ENCODE measurements around the gene SDHC. TPM values are rescaled to one million over a fixed set of nuclear protein-coding genes. Genes with fewer than 3 reads are reported as not detected.
A peak's percentile ranks its signal among the peaks of the same experiment; 100 is the strongest.
"Not testable (repeated sequence)": the region's sequence is repeated elsewhere in the genome, so short reads cannot be mapped to it uniquely, and the experiment has no call there.

SDHC gene
- total and polyA plus RNA-seq, 9 donors: 20.2 to 145 (median 131) TPM

GRCh38 chr1:161397038-161397437 lies 82.9 kb downstream of the SDHC start:
- WGBS (ENCODE audit: insufficient coverage): 100% methylated on average over 3 of the region's 8 CpGs
- H3K9me3 ChIP-seq (replicated peaks; ENCODE audit: control insufficient read depth, low read depth, low read length); H3K36me3 ChIP-seq (ENCODE audit: control insufficient read depth, insufficient read depth, low read length); H3K27me3 ChIP-seq (ENCODE audit: control insufficient read depth, insufficient read depth, low read length); H3K27ac ChIP-seq (ENCODE audit: low read length); DNase-seq; H3K4me3 ChIP-seq (ENCODE audit: low read length): not testable (repeated sequence)
- H3K4me1 ChIP-seq (ENCODE audit: control insufficient read depth, insufficient read depth, low read length): peaks cover 11% of the 10 kb centered on the region

GRCh38 chr1:161398900-161399256 lies 84.7 kb downstream of the SDHC start:
- Histone ChIP-seq H3K9me3 (replicated peaks; ENCODE audit: control insufficient read depth, low read depth, low read length) (no peaks in the 10 kb centered on the region), H3K27me3 (ENCODE audit: control insufficient read depth, insufficient read depth, low read length) (peaks cover 1% of the 10 kb centered on the region), H3K27ac (ENCODE audit: low read length) (peak overlapping the region; percentile 100), H3K36me3 (ENCODE audit: control insufficient read depth, insufficient read depth, low read length) (no peaks in the 10 kb centered on the region), H3K4me3 (ENCODE audit: low read length) (peak overlapping the region; percentile 93), H3K4me1 (ENCODE audit: control insufficient read depth, insufficient read depth, low read length) (peaks cover 11% of the 10 kb centered on the region)
- 3% methylated on average over 15 of the region's 17 CpGs for WGBS (ENCODE audit: insufficient coverage)
- DNase-seq: no peak

GRCh38 chr1:161399257-161399998 lies 85.2 kb downstream of the SDHC start:
- no peaks in the 10 kb centered on the region for H3K36me3 ChIP-seq (ENCODE audit: control insufficient read depth, insufficient read depth, low read length)
- peaks cover 4% of the 10 kb centered on the region for H3K27me3 ChIP-seq (ENCODE audit: control insufficient read depth, insufficient read depth, low read length)
- WGBS (ENCODE audit: insufficient coverage): under 1% methylated on average over 53 of the region's 53 CpGs
- H3K4me1 ChIP-seq (ENCODE audit: control insufficient read depth, insufficient read depth, low read length): peaks cover 11% of the 10 kb centered on the region
- H3K9me3 ChIP-seq (replicated peaks; ENCODE audit: control insufficient read depth, low read depth, low read length): no peaks in the 10 kb centered on the region
- H3K27ac ChIP-seq (ENCODE audit: low read length): peak overlapping the region; percentile 100
- DNase-seq: peak; percentile 98
- peak overlapping the region; percentile 93 for H3K4me3 ChIP-seq (ENCODE audit: low read length)

GRCh38 chr1:161402446-161402845 lies 88.3 kb downstream of the SDHC start:
- WGBS (ENCODE audit: insufficient coverage): 100% methylated on average over 2 of the region's 3 CpGs
- DNase-seq: no peak
- no peak overlapping the region for H3K27ac ChIP-seq (ENCODE audit: low read length)
- H3K4me3 ChIP-seq (ENCODE audit: low read length): no peak overlapping the region
- no peaks in the 10 kb centered on the region for H3K9me3 ChIP-seq (replicated peaks; ENCODE audit: control insufficient read depth, low read depth, low read length)
- peaks cover 4% of the 10 kb centered on the region for H3K27me3 ChIP-seq (ENCODE audit: control insufficient read depth, insufficient read depth, low read length)
- peaks cover 11% of the 10 kb centered on the region for H3K4me1 ChIP-seq (ENCODE audit: control insufficient read depth, insufficient read depth, low read length)
- no peaks in the 10 kb centered on the region for H3K36me3 ChIP-seq (ENCODE audit: control insufficient read depth, insufficient read depth, low read length)

- peaks cover 4% of the 10 kb centered on the region for H3K27me3 ChIP-seq (ENCODE audit: control insufficient read depth, insufficient read depth, low read length)
- DNase-seq: no peak
- H3K9me3 ChIP-seq (replicated peaks; ENCODE audit: control insufficient read depth, low read depth, low read length): no peaks in the 10 kb centered on the region
- H3K36me3 ChIP-seq (ENCODE audit: control insufficient read depth, insufficient read depth, low read length): no peaks in the 10 kb centered on the region
- H3K4me1 ChIP-seq (ENCODE audit: control insufficient read depth, insufficient read depth, low read length): peaks cover 6% of the 10 kb centered on the region
- no peak overlapping the region for H3K27ac ChIP-seq (ENCODE audit: low read length)
- H3K4me3 ChIP-seq (ENCODE audit: low read length): no peak overlapping the region
- 50% methylated on average over 8 of the region's 11 CpGs for WGBS (ENCODE audit: insufficient coverage)
These were observed 89.9 kb downstream of the SDHC start for GRCh38 chr1:161404051-161404597.

- H3K36me3 ChIP-seq (ENCODE audit: control insufficient read depth, insufficient read depth, low read length); H3K27me3 ChIP-seq (ENCODE audit: control insufficient read depth, insufficient read depth, low read length); H3K27ac ChIP-seq (ENCODE audit: low read length); H3K9me3 ChIP-seq (replicated peaks; ENCODE audit: control insufficient read depth, low read depth, low read length); H3K4me1 ChIP-seq (ENCODE audit: control insufficient read depth, insufficient read depth, low read length); DNase-seq; H3K4me3 ChIP-seq (ENCODE audit: low read length): not testable (repeated sequence)
- 96% methylated on average over 14 of the region's 17 CpGs for WGBS (ENCODE audit: insufficient coverage)
These were observed 92.4 kb downstream of the SDHC start for GRCh38 chr1:161406551-161406950.

- WGBS (ENCODE audit: insufficient coverage): 68% methylated on average over 4 of the region's 6 CpGs
- Histone ChIP-seq H3K9me3 (replicated peaks; ENCODE audit: control insufficient read depth, low read depth, low read length) (no peaks in the 10 kb centered on the region), H3K4me3 (ENCODE audit: low read length) (no peak overlapping the region), H3K27me3 (ENCODE audit: control insufficient read depth, insufficient read depth, low read length) (peaks cover 4% of the 10 kb centered on the region), H3K27ac (ENCODE audit: low read length) (no peak overlapping the region), H3K4me1 (ENCODE audit: control insufficient read depth, insufficient read depth, low read length) (no peaks in the 10 kb centered on the region), H3K36me3 (ENCODE audit: control insufficient read depth, insufficient read depth, low read length) (no peaks in the 10 kb centered on the region)
- no peak for DNase-seq
These were observed 93.3 kb downstream of the SDHC start for GRCh38 chr1:161407451-161407985.

- no peak for DNase-seq
- no peak overlapping the region for H3K27ac ChIP-seq (ENCODE audit: low read length)
- H3K9me3 ChIP-seq (replicated peaks; ENCODE audit: control insufficient read depth, low read depth, low read length): no peaks in the 10 kb centered on the region
- H3K4me1 ChIP-seq (ENCODE audit: control insufficient read depth, insufficient read depth, low read length): no peaks in the 10 kb centered on the region
- H3K4me3 ChIP-seq (ENCODE audit: low read length): no peak overlapping the region
- 67% methylated on average over 1 of the region's 3 CpGs for WGBS (ENCODE audit: insufficient coverage)
- no peaks in the 10 kb centered on the region for H3K36me3 ChIP-seq (ENCODE audit: control insufficient read depth, insufficient read depth, low read length)
- H3K27me3 ChIP-seq (ENCODE audit: control insufficient read depth, insufficient read depth, low read length): peaks cover 4% of the 10 kb centered on the region
These were observed 94.4 kb downstream of the SDHC start for GRCh38 chr1:161408429-161409052.

GRCh38 chr1:161409848-161410635 lies 95.9 kb downstream of the SDHC start:
- not testable (repeated sequence) for H3K4me1 ChIP-seq (ENCODE audit: control insufficient read depth, insufficient read depth, low read length); H3K36me3 ChIP-seq (ENCODE audit: control insufficient read depth, insufficient read depth, low read length); H3K27me3 ChIP-seq (ENCODE audit: control insufficient read depth, insufficient read depth, low read length); H3K27ac ChIP-seq (ENCODE audit: low read length); H3K4me3 ChIP-seq (ENCODE audit: low read length); H3K9me3 ChIP-seq (replicated peaks; ENCODE audit: control insufficient read depth, low read depth, low read length); DNase-seq
- WGBS (ENCODE audit: insufficient coverage): 89% methylated on average over 9 of the region's 13 CpGs

- not testable (repeated sequence) for H3K27ac ChIP-seq (ENCODE audit: low read length); H3K4me1 ChIP-seq (ENCODE audit: control insufficient read depth, insufficient read depth, low read length); H3K9me3 ChIP-seq (replicated peaks; ENCODE audit: control insufficient read depth, low read depth, low read length); H3K27me3 ChIP-seq (ENCODE audit: control insufficient read depth, insufficient read depth, low read length); H3K4me3 ChIP-seq (ENCODE audit: low read length); H3K36me3 ChIP-seq (ENCODE audit: control insufficient read depth, insufficient read depth, low read length); DNase-seq
- WGBS (ENCODE audit: insufficient coverage): 60% methylated on average over 1 of the region's 4 CpGs
These were observed 96.4 kb downstream of the SDHC start for GRCh38 chr1:161410636-161410970.
